Mesothelial cell of epicardium (in vitro differentiated cells): ENCODE results near the gene CHTF18. TPM values are rescaled to one million over a fixed set of nuclear protein-coding genes. Genes with fewer than 3 reads are reported as not detected.

Source experiments
- DNase-seq, 2 experiments: peaks; one replicate each; pipeline ENCODE4 v3.0.0; 2021; ENCODE audit warnings: low spot score in 2 of 2; ENCODE audit not compliant: unreplicated experiment in 2 of 2
- H3K27ac Mint-ChIP-seq: 2 replicates; pipeline ENCODE4 v1.8.0; 2021; ENCODE audit warnings: mixed read lengths
- H3K27me3 Mint-ChIP-seq: 2 replicates; pipeline ENCODE4 v1.8.0; 2021; ENCODE audit warnings: low read depth, mixed read lengths
- H3K36me3 Mint-ChIP-seq: 2 replicates; pipeline ENCODE4 v1.8.0; 2021; ENCODE audit warnings: mixed read lengths
- H3K4me1 Mint-ChIP-seq: 2 replicates; pipeline ENCODE4 v1.8.0; 2021; ENCODE audit warnings: mixed read lengths
- H3K4me3 Mint-ChIP-seq: 2 replicates; pipeline ENCODE4 v1.8.0; 2021; ENCODE audit warnings: mild to moderate bottlenecking, moderate library complexity, mixed read lengths
- H3K9me3 Mint-ChIP-seq: 2 replicates; pipeline ENCODE4 v1.8.0; 2021; ENCODE audit warnings: mixed read lengths
- total RNA-seq: library from RNA; stranded (reverse); gene quantifications from 3 replicates; pipeline ENCODE4 v1.2.1, GENCODE V29; 2021
- TF ChIP-seq, protein P1 (sequence below): fragments of 200-600 bp; sonication (generic); IDR thresholded peaks from one replicate; pipeline ENCODE4 v1.5.0; 2021; ENCODE audit warnings: antibody characterized with exemption; ENCODE audit not compliant: unreplicated experiment

CHTF18 gene
- 85.6 to 89.2 TPM (median 87.5 TPM) in 3 replicates for total RNA-seq

DNA sequence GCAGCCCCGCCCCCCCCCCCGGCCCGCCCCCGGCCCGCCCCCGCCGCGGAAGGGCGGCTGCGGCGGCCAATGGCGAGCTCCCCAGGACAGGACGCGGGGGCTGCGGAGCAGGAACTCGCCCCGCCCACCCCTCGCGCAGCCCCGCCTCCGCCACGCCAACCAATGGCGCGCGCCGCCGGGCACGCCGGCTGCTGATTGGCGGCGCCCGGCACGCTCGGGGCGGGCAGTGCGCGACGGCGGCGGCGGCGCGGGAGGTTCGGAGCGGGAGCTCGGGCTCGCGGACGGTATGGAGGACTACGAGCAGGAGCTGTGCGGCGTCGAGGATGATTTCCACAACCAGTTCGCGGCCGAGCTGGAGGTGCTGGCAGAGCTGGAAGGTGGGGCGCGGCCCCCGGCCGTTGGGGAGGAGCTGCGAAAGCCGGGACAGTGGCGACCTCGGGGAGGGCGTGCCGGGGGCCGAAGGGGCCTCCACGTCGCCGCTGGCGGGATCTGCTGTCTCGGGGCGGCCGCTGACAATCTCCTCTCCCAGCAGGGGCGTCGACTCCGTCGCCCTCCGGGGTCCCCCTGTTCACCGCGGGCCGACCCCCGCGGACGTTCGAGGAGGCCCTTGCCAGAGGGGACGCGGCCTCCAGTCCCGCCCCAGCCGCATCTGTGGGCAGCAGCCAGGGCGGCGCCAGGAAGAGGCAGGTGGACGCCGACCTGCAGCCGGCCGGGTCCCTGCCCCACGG lies at the start of gene CHTF18:
Gene CHTF18 (plus strand): TSS at position 222 of the 728 bp plus-strand sequence. CDS start 65 bp downstream, at position 287.
- TF ChIP-seq, protein P1, sequence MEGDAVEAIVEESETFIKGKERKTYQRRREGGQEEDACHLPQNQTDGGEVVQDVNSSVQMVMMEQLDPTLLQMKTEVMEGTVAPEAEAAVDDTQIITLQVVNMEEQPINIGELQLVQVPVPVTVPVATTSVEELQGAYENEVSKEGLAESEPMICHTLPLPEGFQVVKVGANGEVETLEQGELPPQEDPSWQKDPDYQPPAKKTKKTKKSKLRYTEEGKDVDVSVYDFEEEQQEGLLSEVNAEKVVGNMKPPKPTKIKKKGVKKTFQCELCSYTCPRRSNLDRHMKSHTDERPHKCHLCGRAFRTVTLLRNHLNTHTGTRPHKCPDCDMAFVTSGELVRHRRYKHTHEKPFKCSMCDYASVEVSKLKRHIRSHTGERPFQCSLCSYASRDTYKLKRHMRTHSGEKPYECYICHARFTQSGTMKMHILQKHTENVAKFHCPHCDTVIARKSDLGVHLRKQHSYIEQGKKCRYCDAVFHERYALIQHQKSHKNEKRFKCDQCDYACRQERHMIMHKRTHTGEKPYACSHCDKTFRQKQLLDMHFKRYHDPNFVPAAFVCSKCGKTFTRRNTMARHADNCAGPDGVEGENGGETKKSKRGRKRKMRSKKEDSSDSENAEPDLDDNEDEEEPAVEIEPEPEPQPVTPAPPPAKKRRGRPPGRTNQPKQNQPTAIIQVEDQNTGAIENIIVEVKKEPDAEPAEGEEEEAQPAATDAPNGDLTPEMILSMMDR: no peak
- no peaks in the 10 kb centered on the region for H3K27me3 Mint-ChIP-seq
- H3K27ac Mint-ChIP-seq: peak within 1 kb of the TSS; percentile 75
- peaks cover 10% of the 10 kb centered on the region for H3K36me3 Mint-ChIP-seq
- no peaks in the 10 kb centered on the region for H3K9me3 Mint-ChIP-seq
- peaks cover 2% of the 10 kb centered on the region for H3K4me1 Mint-ChIP-seq
- DNase-seq: peak; percentile 96
- H3K4me3 Mint-ChIP-seq: peak within 1 kb of the TSS; percentile 82

DNA sequence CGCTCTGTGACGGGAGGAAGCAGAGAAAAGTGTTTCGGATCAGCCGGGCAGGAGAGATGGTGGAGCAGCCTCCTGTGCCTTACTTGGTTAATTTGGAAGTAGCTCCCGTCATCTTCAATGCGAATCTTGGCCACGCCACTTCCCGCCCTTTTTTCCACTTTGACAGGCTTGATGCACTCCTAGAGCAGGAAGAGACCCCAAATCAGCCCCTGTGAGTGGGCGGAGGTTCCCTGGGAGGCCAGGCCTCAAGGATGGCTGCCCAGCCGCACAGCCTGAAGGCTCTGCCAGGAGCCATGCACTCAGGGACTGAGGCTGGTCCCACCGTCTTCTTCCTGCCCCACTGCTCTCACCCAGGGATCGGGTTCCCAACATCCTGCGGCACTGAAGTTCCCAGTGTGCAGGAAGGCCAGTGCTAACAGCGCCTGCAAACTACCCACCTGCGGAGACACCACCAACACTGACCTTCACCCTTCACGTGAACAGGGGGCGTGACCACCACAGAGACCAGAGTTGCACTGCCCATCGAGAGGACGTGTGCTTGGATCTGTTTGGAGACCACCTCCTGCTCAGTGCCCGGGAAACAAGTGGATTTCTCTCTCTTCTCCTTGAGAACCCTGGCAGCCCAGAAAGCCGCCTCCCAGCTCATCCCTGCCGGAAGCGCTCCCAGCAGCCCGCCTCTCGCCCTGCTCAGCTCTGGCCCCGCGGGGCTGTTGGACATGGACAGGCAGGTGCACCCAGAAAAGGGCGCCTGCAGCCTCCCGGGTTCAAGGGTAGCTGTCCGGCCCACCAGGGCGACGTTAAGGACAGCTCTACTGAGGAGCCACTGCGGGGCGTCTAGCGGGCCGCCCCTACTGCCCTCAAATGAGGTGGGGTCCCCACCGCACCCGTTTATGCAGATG lies 48.6 kb upstream of the CHTF18 start:
- Mint-ChIP-seq H3K9me3 (no peaks in the 10 kb centered on the region), H3K36me3 (peaks cover 10% of the 10 kb centered on the region), H3K4me3 (peak overlapping the region; percentile 79), H3K27ac (no peak overlapping the region), H3K4me1 (peaks cover 9% of the 10 kb centered on the region), H3K27me3 (no peaks in the 10 kb centered on the region)
- TF ChIP-seq, protein P1: no peak
- no peak for DNase-seq

DNA sequence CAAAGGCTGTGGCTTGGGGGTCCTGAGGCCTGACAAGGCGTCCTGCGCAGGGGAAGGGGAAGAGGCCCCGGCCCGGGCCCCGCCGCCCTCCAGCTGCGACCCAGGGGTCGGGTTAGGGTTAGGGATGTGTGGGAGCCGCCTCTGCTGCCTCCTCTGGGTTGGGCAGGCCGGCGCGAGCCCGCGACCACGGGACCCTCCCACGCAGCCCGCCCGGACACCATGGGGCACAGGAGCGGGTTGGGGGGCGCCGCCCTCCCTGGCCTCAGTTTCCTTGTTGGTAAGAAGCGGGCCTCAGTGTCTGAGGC lies 48.0 kb upstream of the CHTF18 start:
- H3K27me3 Mint-ChIP-seq: no peaks in the 10 kb centered on the region
- peaks cover 6% of the 10 kb centered on the region for H3K36me3 Mint-ChIP-seq
- DNase-seq: no peak
- H3K4me3 Mint-ChIP-seq: peak overlapping the region; percentile 79
- peaks cover 9% of the 10 kb centered on the region for H3K4me1 Mint-ChIP-seq
- no peaks in the 10 kb centered on the region for H3K9me3 Mint-ChIP-seq
- no peak overlapping the region for H3K27ac Mint-ChIP-seq
- TF ChIP-seq, protein P1: no peak

DNA sequence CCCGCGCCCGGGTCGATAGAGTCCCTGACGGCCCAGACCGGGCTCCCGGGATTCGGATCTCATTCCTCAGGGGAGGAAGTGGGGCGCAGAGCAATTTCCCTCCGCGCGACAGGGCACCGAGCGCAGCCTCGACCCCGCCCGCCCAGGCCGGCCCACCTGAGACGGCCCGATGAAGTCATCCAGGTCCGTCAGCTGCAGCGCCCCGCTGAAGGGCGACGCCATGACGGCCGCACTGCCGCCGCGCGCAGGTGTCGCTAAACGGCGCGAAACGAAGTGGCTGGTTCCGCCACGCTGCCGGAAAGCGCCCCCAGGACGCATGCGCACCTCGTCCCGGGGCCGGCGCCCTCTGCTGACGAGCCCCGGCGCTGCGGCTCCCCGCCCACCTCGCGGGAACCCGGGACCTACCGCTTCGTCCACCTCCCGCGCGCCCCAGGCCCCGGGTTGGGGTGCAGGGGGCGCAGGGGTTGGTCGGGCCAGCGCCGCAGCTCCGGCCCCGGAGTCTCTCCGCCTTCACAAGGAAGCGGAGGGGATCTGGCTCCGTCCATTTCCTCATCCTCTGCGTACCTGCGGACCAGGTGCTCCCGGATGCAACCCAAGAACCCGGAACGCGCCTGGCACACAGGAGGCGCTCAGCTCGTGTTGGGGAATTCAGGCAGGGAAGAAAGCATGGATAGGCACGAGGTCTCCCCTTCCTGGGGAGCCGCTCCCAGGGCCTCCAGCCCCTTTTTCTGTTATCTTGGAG lies 47.5 kb upstream of the CHTF18 start, which contains the start of gene CIAO3:
Gene CIAO3 (minus strand): TSS at position 234 of the 742 bp plus-strand sequence. CDS start 12 bp downstream, at position 222.
- peak; percentile 94 to 99 for DNase-seq
- Mint-ChIP-seq H3K27ac (peak within 1 kb of the TSS; percentile 80), H3K36me3 (peaks cover 5% of the 10 kb centered on the region)

More for the DNA sequence above, 47.5 kb upstream of the CHTF18 start, which contains the start of gene CIAO3:
- Mint-ChIP-seq H3K4me1 (peaks cover 9% of the 10 kb centered on the region), H3K27me3 (no peaks in the 10 kb centered on the region), H3K4me3 (peak within 1 kb of the TSS; percentile 79), H3K9me3 (no peaks in the 10 kb centered on the region)
- TF ChIP-seq, protein P1: peak; percentile 93
